GM12873 (cell line): ENCODE results near the gene PTBP2.

Experiments
- TF ChIP-seq, protein P1 (sequence below): IDR thresholded peaks from 2 replicates; pipeline ENCODE4 v1.5.1; 2012; ENCODE audit warnings: low read depth, mild to moderate bottlenecking, moderate library complexity, low read length, control low read depth; ENCODE audit not compliant: insufficient read depth; ENCODE audit errors: missing control alignments

The PTBP2 gene

DNA sequence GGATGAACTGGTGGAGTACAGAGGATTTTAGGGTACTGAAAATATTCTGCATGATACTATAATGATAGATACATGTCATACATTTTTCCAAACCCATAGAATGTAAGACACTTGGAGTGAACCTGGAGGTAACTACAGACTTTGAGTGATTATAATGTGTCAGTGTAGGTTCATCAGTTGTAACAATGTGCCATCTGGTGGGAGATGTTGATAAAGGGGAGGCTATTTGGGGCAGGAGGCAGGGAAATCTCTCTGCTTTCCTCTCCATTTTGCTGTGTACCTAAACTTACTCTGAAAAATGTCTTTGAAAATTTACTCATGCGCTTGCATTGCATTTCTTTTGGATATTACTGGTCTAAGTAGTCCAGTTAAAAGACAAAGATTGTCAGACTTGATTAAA lies 35.2 kb downstream of the PTBP2 start:
- TF ChIP-seq, protein P1, sequence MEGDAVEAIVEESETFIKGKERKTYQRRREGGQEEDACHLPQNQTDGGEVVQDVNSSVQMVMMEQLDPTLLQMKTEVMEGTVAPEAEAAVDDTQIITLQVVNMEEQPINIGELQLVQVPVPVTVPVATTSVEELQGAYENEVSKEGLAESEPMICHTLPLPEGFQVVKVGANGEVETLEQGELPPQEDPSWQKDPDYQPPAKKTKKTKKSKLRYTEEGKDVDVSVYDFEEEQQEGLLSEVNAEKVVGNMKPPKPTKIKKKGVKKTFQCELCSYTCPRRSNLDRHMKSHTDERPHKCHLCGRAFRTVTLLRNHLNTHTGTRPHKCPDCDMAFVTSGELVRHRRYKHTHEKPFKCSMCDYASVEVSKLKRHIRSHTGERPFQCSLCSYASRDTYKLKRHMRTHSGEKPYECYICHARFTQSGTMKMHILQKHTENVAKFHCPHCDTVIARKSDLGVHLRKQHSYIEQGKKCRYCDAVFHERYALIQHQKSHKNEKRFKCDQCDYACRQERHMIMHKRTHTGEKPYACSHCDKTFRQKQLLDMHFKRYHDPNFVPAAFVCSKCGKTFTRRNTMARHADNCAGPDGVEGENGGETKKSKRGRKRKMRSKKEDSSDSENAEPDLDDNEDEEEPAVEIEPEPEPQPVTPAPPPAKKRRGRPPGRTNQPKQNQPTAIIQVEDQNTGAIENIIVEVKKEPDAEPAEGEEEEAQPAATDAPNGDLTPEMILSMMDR: no peak

DNA sequence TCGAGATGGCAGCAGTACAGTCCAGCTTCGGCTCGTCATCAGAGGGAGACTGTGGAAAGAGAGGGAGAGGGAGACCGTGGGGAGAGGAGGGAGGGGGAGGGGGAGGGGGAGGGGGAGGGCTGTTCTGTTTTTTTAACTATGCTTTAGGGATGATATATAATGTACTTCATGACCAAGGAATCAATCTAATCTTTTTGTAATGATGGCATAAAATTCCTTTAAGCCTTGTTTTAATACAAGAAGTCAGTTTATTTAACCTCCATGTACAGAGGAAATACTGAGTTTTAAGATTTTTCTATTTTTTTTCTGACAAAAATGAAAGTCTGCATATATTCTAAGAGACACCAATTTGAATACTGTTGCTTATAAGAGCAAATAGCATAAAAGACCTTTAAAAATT lies 41.9 kb downstream of the PTBP2 start:
- TF ChIP-seq, protein P1: no peak

DNA sequence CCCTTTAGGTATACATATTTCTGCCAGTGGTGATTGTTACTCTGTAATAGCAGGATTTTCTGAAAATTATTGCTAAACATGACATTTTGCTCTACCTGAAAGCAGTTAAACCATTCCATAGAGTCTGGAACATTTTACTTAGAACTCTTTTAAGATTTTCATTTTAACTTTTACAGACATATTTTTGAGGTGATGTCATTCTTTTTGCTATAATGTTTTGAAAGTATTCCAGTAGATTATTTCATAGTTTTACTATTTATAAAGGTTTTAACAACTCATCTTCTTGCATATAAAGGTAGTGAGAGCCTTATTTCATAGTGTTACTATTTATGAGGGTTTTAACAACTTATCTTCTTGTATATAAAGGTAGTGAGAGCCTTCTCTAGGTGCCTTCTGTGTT lies 42.9 kb downstream of the PTBP2 start:
- TF ChIP-seq, protein P1: no peak

DNA sequence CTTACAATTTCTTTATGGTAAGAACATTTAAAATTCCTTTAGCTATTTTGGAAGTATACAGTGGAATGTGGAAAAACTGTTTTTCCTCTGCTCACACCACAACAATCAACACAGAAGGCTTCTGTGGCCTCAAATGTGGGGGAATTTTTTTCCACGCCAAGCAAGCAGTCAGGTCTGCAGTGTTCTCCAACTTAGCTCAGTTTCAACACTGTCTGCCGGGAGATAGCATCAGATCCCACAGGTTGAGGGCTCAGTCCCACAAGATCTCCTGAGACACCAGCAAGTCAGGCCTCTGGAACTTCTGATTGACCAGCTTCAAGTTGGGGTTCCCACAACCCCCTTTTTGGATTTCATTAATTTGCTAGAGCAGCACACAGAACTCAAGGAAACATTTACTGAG lies 50.3 kb downstream of the PTBP2 start:
- TF ChIP-seq, protein P1: no peak

DNA sequence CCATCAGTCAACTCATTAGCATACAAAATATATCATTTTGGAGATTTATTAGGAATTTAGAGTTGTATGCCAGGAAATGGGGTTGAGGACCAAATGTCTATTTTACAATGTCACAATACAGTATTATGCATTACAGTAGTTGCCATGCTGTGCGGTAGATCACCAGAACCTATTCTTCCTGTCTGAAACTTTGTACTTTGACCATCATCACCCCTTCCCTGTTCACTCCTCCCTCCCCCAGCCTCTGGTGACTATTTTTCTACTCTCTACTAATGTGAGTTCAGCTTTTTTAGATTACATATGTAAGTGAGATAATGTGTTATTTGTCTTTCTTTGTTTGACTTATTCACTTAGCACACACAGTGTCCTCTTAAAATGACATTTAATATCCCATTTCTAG lies 50.8 kb downstream of the PTBP2 start:
- TF ChIP-seq, protein P1: no peak

DNA sequence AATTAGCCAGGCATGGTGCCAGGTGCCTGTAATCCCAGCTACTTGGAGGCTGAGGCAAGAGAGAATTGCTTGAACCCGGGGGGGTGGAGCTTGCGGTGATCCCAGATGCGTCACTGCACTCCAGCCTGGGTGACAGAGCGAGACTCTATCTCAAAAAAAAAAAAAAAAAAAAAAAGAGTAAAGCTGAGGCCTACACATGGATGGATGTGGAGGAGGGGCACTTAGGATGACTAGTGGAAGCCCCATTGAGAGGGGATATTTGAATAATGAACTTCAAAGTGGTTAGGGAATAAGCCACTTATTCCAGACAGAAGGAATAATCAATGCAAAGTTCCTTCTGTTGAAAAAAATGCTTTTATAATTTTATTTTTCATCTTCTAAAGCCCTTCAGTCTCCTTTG lies 51.4 kb downstream of the PTBP2 start:
- TF ChIP-seq, protein P1: no peak

DNA sequence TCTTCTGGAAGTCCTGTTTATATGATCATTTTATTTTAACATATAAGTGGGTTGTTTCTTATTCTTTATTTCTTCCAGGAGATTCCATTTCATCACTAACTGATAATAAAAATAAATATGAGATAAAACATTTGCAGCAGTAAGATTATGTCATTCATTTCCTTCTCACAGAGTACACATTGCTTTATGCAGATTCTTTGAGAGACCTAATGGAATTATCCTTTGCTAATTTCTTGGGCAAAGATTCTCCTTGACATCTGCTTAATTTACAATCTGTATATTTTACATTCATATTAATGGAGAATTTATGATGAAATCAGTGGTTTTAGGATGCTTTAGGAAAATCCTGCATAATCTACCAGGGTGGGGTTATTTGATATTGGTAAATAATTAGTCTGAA lies 60.6 kb downstream of the PTBP2 start:
- TF ChIP-seq, protein P1: no peak
